GM19240 (cell line): Measurements from ENCODE around the gene TTC27.
"Not testable (repeated sequence)": the region's sequence is repeated elsewhere in the genome, so short reads cannot be mapped to it uniquely, and the experiment has no call there.

Experiments
- DNase-seq: peaks from one replicate; pipeline ENCODE4 v3.0.0; 2011; ENCODE audit warnings: low spot score; ENCODE audit not compliant: insufficient read length

Gene TTC27

GRCh38 chr2:32805104-32806095, 177.6 kb downstream of the TTC27 start:
- DNase-seq: no peak

GRCh38 chr2:32806857-32807256, 179.0 kb downstream of the TTC27 start:
- DNase-seq: no peak

GRCh38 chr2:32807662-32808061, 179.8 kb downstream of the TTC27 start:
- no peak for DNase-seq

GRCh38 chr2:32810909-32811495, 183.2 kb downstream of the TTC27 start:
- DNase-seq: no peak

- DNase-seq: no peak
These were observed 183.8 kb downstream of the TTC27 start for GRCh38 chr2:32811696-32812095.

- DNase-seq: no peak
These were observed 184.5 kb downstream of the TTC27 start for GRCh38 chr2:32812316-32812715.

- DNase-seq: no peak
These were observed 192.2 kb downstream of the TTC27 start for GRCh38 chr2:32820088-32820487.

GRCh38 chr2:32820701-32821100, 192.9 kb downstream of the TTC27 start:
- no peak for DNase-seq

GRCh38 chr2:32824070-32824809, 196.4 kb downstream of the TTC27 start:
- no peak for DNase-seq

- DNase-seq: no peak
These were observed 197.5 kb downstream of the TTC27 start for GRCh38 chr2:32825291-32825712.

GRCh38 chr2:32830196-32830595, 202.3 kb downstream of the TTC27 start:
- no peak for DNase-seq

- no peak for DNase-seq
These were observed 205.0 kb downstream of the TTC27 start for GRCh38 chr2:32832821-32833220.

- no peak for DNase-seq
These were observed 205.9 kb downstream of the TTC27 start for GRCh38 chr2:32833709-32834108.

- no peak for DNase-seq
These were observed 207.3 kb downstream of the TTC27 start for GRCh38 chr2:32835148-32835547.

GRCh38 chr2:32836933-32837332, 209.1 kb downstream of the TTC27 start:
- DNase-seq: no peak

- DNase-seq: no peak
These were observed 210.6 kb downstream of the TTC27 start for GRCh38 chr2:32838418-32838817.

GRCh38 chr2:32838949-32839348, 211.1 kb downstream of the TTC27 start:
- DNase-seq: no peak

GRCh38 chr2:32841931-32842898, 214.4 kb downstream of the TTC27 start:
- no peak for DNase-seq

GRCh38 chr2:32843699-32844098, 215.8 kb downstream of the TTC27 start:
- no peak for DNase-seq

- DNase-seq: no peak
These were observed 216.4 kb downstream of the TTC27 start for GRCh38 chr2:32844253-32844652.

- not testable (repeated sequence) for DNase-seq
These were observed 218.4 kb downstream of the TTC27 start for GRCh38 chr2:32846274-32846673.
